ENCODE data around the gene SYDE1.
A peak's percentile ranks its signal among the peaks of the same experiment; 100 is the strongest.
"Not testable (repeated sequence)": the region's sequence is repeated elsewhere in the genome, so short reads cannot be mapped to it uniquely, and the experiment has no call there.

Gene SYDE1

DNA sequence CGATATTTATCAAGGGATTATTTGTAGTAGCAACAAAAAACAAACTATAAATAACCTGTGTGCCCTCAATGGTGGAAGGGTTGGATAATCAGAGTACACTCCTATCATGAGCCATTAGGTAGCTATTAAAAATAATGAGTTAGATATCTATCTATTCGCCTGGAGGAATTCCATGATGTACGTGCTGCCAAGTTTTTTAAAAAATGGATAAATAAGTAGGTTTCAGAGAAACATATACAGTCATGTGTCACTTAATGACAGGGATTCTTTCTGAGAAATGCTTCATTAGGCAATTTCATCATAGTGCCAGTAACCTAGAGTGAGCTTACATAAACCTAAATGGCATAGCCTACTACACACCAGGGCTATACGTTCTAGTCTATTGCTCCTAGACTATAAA is 31.4 kb upstream of the SYDE1 start:
- Histone ChIP-seq H3K4me3 (replicated peaks; ENCODE audit: low read depth, low read length) (no peak overlapping the region), H3K36me3 (ENCODE audit: control insufficient read depth, insufficient read depth, low read length) (no peaks in the 10 kb centered on the region), H3K27me3 (replicated peaks; ENCODE audit: control insufficient read depth, insufficient read depth, low read length) (no peaks in the 10 kb centered on the region)
- TF ChIP-seq, protein P1, sequence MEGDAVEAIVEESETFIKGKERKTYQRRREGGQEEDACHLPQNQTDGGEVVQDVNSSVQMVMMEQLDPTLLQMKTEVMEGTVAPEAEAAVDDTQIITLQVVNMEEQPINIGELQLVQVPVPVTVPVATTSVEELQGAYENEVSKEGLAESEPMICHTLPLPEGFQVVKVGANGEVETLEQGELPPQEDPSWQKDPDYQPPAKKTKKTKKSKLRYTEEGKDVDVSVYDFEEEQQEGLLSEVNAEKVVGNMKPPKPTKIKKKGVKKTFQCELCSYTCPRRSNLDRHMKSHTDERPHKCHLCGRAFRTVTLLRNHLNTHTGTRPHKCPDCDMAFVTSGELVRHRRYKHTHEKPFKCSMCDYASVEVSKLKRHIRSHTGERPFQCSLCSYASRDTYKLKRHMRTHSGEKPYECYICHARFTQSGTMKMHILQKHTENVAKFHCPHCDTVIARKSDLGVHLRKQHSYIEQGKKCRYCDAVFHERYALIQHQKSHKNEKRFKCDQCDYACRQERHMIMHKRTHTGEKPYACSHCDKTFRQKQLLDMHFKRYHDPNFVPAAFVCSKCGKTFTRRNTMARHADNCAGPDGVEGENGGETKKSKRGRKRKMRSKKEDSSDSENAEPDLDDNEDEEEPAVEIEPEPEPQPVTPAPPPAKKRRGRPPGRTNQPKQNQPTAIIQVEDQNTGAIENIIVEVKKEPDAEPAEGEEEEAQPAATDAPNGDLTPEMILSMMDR (IDR thresholded peaks at IDR 0.05; ENCODE audit: insufficient read depth, low read length, poor library complexity, severe bottlenecking): no peak
- DNase-seq (ENCODE audit: extremely low read depth, insufficient read length): no peak

DNA sequence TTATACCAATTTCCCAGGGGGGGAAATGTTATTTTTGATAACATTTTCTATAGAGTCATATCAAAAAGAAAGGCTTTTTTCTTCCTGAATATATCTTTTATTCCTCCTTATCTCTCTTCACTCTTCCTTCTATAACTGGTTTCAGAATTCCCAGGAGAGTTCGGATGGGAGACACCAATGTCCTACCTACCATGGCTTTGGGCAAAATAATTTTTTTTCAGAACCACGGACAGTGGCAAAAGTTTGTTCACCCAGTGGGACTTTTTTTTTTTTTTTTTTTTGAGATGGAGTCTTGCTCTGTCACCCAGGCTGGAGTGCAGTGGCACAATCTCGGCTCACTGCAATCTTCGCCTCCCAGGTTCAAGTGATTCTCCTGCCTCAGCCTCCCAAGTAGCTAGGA is 27.2 kb upstream of the SYDE1 start:
- H3K4me3 ChIP-seq (replicated peaks; ENCODE audit: low read depth, low read length); H3K36me3 ChIP-seq (ENCODE audit: control insufficient read depth, insufficient read depth, low read length); DNase-seq (ENCODE audit: extremely low read depth, insufficient read length); H3K27me3 ChIP-seq (replicated peaks; ENCODE audit: control insufficient read depth, insufficient read depth, low read length): not testable (repeated sequence)

DNA sequence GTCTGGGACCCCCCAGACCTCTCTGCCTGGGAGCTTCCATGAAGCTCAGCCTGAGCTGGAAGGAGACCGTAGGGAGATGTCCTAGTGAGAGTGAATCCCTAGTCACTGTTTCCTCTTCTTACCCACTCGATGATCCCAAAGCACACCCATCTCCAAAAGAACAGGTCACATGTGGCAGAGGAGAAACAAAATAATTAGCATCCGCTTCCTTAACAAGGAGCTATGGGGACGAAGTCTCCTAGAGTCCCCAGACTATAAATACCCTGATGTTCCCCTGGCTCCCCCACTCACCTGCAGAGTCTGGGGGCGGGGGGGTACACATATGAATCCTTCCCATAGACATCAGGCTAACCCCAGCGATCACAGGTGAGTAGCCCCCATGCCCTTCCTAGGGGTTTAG is 25.3 kb upstream of the SYDE1 start, which contains the start of gene OR1I1:
Gene OR1I1 (plus strand): TSS at position 301 of the 400 bp plus-strand sequence. CDS start 4,855 bp downstream, outside the sequence.
- Histone ChIP-seq H3K4me3 (replicated peaks; ENCODE audit: low read depth, low read length) (no peak within 1 kb of the TSS), H3K27me3 (replicated peaks; ENCODE audit: control insufficient read depth, insufficient read depth, low read length) (no peaks in the 10 kb centered on the region), H3K36me3 (ENCODE audit: control insufficient read depth, insufficient read depth, low read length) (no peaks in the 10 kb centered on the region)
- no peak for DNase-seq (ENCODE audit: extremely low read depth, insufficient read length)
- TF ChIP-seq, protein P1 (IDR thresholded peaks at IDR 0.05; ENCODE audit: insufficient read depth, low read length, poor library complexity, severe bottlenecking): no peak

DNA sequence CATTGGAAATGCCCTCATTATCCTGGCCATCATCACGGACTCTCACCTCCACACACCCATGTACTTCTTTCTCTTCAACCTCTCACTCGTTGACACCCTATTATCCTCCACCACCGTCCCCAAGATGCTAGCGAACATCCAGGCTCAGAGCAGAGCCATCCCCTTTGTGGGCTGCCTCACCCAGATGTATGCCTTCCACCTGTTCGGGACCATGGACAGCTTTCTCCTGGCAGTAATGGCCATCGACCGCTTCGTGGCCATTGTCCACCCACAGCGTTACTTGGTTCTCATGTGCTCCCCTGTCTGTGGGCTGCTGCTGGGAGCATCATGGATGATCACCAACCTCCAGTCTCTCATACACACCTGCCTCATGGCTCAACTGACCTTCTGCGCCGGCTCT is 20.0 kb upstream of the SYDE1 start:
- Histone ChIP-seq H3K36me3 (ENCODE audit: control insufficient read depth, insufficient read depth, low read length) (no peaks in the 10 kb centered on the region), H3K4me3 (replicated peaks; ENCODE audit: low read depth, low read length) (no peak overlapping the region), H3K27me3 (replicated peaks; ENCODE audit: control insufficient read depth, insufficient read depth, low read length) (no peaks in the 10 kb centered on the region; the same call in 1 of the 2 replicates)
- TF ChIP-seq, protein P1 (IDR thresholded peaks at IDR 0.05; ENCODE audit: insufficient read depth, low read length, poor library complexity, severe bottlenecking): no peak
- no peak for DNase-seq (ENCODE audit: extremely low read depth, insufficient read length)

DNA sequence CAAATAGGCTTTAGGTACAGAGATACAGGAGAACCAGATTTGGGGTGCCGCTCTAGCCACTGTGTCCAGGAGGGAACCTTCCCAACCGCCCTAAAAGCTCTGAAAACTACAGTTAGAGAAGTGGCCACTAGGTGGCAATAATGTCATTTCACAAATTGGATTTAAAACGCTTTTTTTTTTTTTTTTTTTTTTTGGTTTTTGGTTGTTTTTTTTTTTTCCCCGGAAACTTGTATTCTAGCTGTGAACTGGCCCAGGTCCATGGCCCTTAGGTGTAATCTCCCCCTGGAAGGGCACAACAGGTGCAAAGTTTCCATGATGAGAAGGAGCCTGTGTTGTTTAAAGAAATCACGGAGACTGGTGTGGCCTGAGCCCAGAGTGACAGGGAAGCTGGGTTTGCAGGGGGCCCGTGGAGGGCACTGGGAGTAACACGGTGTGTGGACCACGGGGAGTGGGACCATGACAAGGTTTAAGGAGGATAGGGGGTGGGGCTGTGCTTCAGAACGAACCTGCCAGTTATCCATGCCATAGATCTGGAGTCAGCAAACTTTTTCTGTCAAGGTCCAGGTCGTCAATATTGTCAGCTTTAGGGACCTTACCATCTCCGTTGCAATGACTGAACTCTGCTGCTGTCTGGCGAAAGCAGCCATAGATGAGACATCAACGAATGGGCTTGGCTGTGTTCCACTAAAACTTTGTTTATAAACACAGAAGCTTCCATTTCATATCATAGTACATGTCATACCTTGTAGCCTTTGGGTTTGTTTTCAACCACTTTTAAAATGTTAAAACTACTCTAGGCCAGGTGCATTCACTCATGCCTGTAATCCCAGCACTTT is 15.1 kb upstream of the SYDE1 start:
- H3K27me3 ChIP-seq (replicated peaks; ENCODE audit: control insufficient read depth, insufficient read depth, low read length): no peaks in the 10 kb centered on the region; the same call in 1 of the 2 replicates
- no peak for DNase-seq (ENCODE audit: extremely low read depth, insufficient read length)

DNA sequence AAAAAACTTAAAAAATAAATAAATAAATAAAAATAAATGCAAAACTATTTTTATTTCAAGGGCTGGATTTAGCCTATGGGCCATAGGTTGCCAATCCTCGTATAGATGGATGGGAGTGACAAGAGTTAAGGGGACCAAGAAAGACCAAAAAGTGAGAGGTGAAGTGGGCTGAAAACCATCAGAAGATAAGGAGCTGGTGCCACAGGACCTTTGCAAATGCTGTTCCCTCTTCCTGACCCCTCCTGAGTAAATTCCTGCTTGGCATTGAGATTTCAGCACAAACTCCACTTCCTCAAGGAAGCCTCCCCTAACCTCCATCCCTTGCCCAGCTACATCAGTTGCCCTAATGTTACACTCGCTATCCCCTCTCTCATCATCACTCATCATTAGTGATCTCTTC is 14.2 kb upstream of the SYDE1 start:
- Histone ChIP-seq H3K27me3 (replicated peaks; ENCODE audit: control insufficient read depth, insufficient read depth, low read length) (no peaks in the 10 kb centered on the region; the same call in 1 of the 2 replicates), H3K36me3 (ENCODE audit: control insufficient read depth, insufficient read depth, low read length) (no peaks in the 10 kb centered on the region), H3K4me3 (replicated peaks; ENCODE audit: low read depth, low read length) (no peak overlapping the region)
- TF ChIP-seq, protein P1 (IDR thresholded peaks at IDR 0.05; ENCODE audit: insufficient read depth, low read length, poor library complexity, severe bottlenecking): no peak
- no peak for DNase-seq (ENCODE audit: extremely low read depth, insufficient read length)

More for the DNA sequence above, 15.1 kb upstream of the SYDE1 start:
- Histone ChIP-seq H3K36me3 (ENCODE audit: control insufficient read depth, insufficient read depth, low read length) (no peaks in the 10 kb centered on the region), H3K4me3 (replicated peaks; ENCODE audit: low read depth, low read length) (no peak overlapping the region)
- TF ChIP-seq, protein P1 (IDR thresholded peaks at IDR 0.05; ENCODE audit: insufficient read depth, low read length, poor library complexity, severe bottlenecking): peak; percentile 50
